ENCODE data around the gene LRP6. TPM values are rescaled to one million over a fixed set of nuclear protein-coding genes. Genes with fewer than 3 reads are reported as not detected.

The LRP6 gene
- total and polyA plus RNA-seq, 2 of the 8 experiments (the other 6 are each of a cell fraction or from before 2014, with no cell fraction given): 53.6 to 73.2 TPM

DNA sequence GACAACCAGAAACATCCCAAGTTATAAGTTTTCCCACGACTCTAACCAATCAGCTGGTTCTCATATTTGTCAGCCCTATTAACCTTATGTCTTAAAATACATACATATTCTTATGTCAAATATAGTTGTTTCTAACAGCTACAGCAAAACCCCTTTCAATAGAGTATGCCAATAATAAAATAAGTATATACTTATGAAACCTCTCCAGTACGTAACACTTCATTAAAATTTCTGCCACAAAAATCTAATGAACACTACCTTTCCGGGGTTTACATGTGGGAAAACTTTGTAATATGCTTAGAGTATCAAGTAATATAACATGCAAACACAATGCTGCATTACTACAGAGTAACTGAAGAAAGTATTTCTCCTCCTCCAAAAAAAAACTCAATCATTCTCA, 1.8 kb downstream of the LRP6 start (continued):
- no peak for TF ChIP-seq BRCA1 (IDR thresholded peaks at IDR 0.05; ENCODE audit: low read depth, low read length)
- TF ChIP-seq, protein P1, sequence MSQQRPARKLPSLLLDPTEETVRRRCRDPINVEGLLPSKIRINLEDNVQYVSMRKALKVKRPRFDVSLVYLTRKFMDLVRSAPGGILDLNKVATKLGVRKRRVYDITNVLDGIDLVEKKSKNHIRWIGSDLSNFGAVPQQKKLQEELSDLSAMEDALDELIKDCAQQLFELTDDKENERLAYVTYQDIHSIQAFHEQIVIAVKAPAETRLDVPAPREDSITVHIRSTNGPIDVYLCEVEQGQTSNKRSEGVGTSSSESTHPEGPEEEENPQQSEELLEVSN (IDR thresholded peaks at IDR 0.05): no peak
- no peak for TF ChIP-seq KDM1A (IDR thresholded peaks at IDR 0.05; ENCODE audit: borderline replicate concordance, low read length)
- TF ChIP-seq SIX5 (IDR thresholded peaks at IDR 0.05; ENCODE audit: low read depth, low read length): no peak
- TF ChIP-seq GTF2F1 (IDR thresholded peaks at IDR 0.05; ENCODE audit: borderline replicate concordance, low read depth, low read length): no peak
- no peak for TF ChIP-seq SAP30 (IDR thresholded peaks at IDR 0.05; ENCODE audit: insufficient read depth, insufficient replicate concordance, low read length)
- no peak for TF ChIP-seq CHD1 (IDR thresholded peaks at IDR 0.05; ENCODE audit: low read depth, low read length)
- TF ChIP-seq KDM4A (IDR thresholded peaks at IDR 0.05; ENCODE audit: low read depth, low read length, severe bottlenecking): no peak

Measured in H1 (cell line).